NOMO-1 treated with dmso at 0.1 percent for 144 hours (cell line): Measurements from ENCODE around the gene ACOT11.

ENCODE experiments used
- DNase-seq: peaks from one replicate; lab custom pipeline; 2025; ENCODE audit not compliant: unreplicated experiment; lab: John Stamatoyannopoulos, UW

Gene ACOT11

GRCh38 chr1:54640863-54641836, 93.1 kb downstream of the ACOT11 start, which contains the start of gene MROH7:
TSS of gene MROH7 (plus strand) at chr1:54641786. CDS start at chr1:54652927, 11,141 bp downstream.
- no peak for DNase-seq

DNA sequence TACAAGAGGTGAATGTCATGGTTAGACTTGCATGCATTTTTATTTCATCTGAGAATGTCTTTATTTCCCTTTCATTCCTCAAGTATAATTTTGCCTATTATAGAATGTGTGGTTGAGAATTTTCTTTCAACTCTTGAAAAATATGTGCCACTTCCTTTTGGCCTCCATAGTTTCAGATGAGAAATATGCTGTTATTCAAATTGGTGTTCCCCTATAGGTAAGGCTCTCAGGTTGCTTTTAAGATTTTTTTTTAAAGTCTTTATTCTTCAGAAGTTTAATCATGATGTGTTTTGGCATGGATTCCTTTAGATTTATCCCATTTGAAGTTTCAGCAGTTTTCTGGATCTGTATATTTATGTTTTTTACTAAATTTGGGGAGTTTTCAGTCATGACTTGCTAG, 95.7 kb downstream of the ACOT11 start:
- DNase-seq = no peak

DNA sequence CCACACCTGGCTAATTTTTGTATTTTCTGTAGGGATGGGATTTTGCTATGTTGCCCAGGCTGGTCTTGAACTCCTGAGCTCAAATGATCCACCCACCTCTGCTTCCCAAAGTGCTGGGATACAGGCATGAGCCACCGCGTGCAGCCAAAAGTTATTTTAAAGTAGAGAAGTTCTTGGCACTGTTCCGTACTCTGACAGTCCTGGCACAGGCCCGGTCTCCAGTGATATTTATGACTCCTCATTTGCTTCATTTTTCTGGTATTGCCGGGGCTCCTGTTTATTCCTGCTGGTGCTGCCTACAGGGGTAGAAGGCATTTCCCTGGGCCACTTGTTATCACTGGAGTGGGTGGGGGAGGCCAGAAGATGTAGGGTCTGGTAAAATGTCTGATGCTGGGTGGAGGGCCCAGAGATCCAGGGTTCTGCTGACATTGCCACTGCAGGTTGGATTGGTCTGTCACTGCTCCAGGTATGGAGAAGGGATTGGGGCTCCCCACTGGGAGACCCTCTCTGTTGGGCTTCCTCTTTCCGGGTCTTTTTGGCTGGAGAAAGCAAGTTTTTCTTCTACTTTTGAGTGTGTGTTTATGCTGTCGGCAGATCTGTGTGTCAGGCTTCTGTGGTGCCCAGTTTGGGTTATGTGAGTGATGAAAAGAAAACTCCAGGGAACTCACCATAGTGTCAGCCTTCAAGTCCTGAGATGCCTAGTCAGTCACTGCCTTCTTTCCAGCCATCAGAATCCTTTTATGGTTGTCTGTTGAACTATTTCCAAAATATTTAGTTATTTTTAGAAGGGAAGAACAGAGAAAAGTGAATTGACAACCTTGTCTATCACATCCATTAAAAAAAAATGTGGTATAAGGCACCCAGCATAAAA, 98.0 kb downstream of the ACOT11 start:
- no peak for DNase-seq

- no peak for DNase-seq
These were observed 101.3 kb downstream of the ACOT11 start for GRCh38 chr1:54649130-54649898.

GRCh38 chr1:54649921-54650320, 101.9 kb downstream of the ACOT11 start:
- no peak for DNase-seq

DNA sequence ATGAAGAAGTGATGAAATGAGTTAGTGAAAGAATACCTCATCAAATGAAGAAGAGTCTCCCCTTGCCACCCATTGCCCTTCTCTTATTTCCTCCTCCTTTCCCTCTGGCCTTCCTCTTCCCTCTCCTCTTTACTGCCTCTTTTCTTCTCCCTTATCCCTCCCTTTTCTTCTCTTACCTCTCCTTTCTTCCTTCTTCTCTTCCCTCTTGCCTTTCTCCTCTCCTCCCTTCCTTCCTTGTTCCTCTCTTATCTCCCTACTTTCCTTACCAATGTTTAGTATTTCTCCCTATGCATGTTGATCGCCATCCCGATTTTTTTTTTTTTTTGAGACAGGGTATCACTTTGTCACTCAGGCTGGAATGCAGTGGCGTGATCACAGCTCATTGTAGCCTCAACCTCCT, 102.4 kb downstream of the ACOT11 start:
- DNase-seq = no peak

DNA sequence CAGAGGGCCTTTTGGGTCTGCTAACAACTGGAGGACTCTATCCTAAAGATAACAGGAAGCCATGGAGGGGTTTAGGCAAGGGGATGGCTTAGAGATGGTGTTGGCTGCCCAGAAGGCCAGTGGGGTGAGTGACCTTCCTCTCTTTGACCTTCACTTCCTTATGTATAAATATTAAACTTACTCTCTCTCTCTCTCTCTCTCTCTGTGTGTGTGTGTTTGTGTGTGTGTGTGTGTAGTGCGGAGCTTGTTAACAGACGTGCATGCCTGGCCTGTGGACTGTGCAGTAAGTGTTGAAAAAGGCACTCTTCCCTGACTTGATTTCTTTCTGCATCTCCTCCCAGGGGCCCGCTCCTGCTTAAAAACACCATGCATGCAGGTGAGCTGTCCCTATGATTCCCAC, 103.6 kb downstream of the ACOT11 start:
- no peak for DNase-seq

DNA sequence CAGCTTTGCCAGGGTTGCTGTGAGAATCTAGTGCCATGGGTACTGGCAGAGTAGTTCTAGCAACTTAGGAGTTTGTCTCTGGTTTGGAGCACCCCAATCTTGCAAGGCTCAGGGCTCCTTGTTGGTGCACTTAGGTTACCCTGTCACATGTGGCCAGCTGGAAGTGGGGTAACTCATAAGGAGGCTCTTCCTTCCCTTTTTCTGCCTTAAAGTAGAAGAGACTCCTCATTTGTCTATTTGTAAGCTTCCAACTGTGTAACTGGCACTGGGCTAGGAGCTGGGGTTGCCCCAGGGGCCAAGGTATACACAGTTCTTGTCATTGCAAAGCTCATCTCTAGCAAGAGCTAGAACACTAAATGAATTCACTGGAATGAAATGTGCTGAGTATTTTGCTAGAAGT, 104.1 kb downstream of the ACOT11 start:
- DNase-seq = peak; percentile 34

GRCh38 chr1:54653036-54653435, 105.0 kb downstream of the ACOT11 start:
- no peak for DNase-seq

DNA sequence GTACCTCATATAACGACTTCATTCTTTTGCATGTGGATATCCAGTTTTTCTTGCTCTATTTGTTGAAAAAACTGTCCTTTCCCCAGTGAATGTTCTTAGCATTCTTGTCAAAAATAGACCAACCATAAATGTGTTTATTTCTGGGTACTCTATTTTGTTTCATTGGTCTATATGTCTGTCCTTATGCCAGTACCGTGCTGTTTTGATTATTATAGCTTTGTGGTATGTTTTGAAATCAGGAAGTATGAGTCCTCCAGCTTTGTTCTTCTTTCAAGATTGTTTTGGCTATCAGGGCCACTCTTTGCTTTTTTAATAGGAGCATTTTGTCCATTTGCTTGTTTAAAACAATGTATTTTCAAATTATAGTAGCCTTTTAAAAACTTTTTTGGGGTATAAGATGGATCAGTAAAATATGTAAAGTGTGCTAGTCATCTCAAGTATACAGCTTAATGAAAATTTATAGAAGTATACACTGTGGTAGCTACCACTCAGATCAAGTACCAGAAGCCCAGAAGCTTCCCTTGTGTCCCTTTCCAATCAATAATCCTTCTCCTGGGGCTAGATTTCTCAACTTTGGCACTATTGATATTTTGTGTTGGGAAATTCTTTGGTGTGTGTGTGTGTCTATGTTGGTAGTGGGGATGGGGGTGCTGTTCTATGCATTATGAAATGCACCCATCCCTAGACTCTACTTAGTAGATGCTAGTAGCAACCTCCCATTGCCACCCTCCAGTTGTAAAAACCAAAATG, 110.3 kb downstream of the ACOT11 start:
- no peak for DNase-seq
